ENCODE results near the gene ZNF79. TPM values are rescaled to one million over a fixed set of nuclear protein-coding genes. Genes with fewer than 3 reads are reported as not detected.

Gene ZNF79
- total and polyA plus RNA-seq, 2 experiments from 2014 or later: 4.6 to 8.2 TPM

- H3K4me3 ChIP-seq: no peak overlapping the region
- H3K36me3 ChIP-seq: peaks cover 11% of the 10 kb centered on the region
- H3K27me3 ChIP-seq: no peaks in the 10 kb centered on the region
- no peak for TF ChIP-seq CTCF (IDR thresholded peaks at IDR 0.05; ENCODE audit: low read depth, low read length)
- no peak overlapping the region for H3K27ac ChIP-seq
- no peaks in the 10 kb centered on the region for H3K4me1 ChIP-seq (ENCODE audit: low read depth)
- no peaks in the 10 kb centered on the region for H3K9me3 ChIP-seq (ENCODE audit: low read depth)
- DNase-seq (ENCODE audit: low read depth in 1 of 2, low spot score in 1 of 2): no peak
Measured at GRCh38 chr9:127488946-127489345, 64.8 kb downstream of the ZNF79 start.

- H3K9me3 ChIP-seq (ENCODE audit: low read depth): no peaks in the 10 kb centered on the region
- no peaks in the 10 kb centered on the region for H3K27me3 ChIP-seq
- H3K36me3 ChIP-seq: peaks cover 11% of the 10 kb centered on the region
- no peak overlapping the region for H3K27ac ChIP-seq
- TF ChIP-seq CTCF (IDR thresholded peaks at IDR 0.05; ENCODE audit: low read depth, low read length): no peak
- no peak overlapping the region for H3K4me3 ChIP-seq
- H3K4me1 ChIP-seq (ENCODE audit: low read depth): no peaks in the 10 kb centered on the region
- peak in 1 of 2 donors; percentile 60 for DNase-seq (ENCODE audit: low read depth in 1 of 2, low spot score in 1 of 2)
Measured at GRCh38 chr9:127489471-127490115, 65.4 kb downstream of the ZNF79 start.

GRCh38 chr9:127490535-127491230, 66.5 kb downstream of the ZNF79 start:
- no peak overlapping the region for H3K27ac ChIP-seq
- peaks cover 9% of the 10 kb centered on the region for H3K36me3 ChIP-seq

GRCh38 chr9:127491516-127491915, 67.3 kb downstream of the ZNF79 start:
- H3K36me3 ChIP-seq: peaks cover 6% of the 10 kb centered on the region
- DNase-seq (ENCODE audit: low read depth in 1 of 2, low spot score in 1 of 2): no peak
- no peak for TF ChIP-seq CTCF (IDR thresholded peaks at IDR 0.05; ENCODE audit: low read depth, low read length)

More at GRCh38 chr9:127490535-127491230, 66.5 kb downstream of the ZNF79 start:
- H3K27me3 ChIP-seq: no peaks in the 10 kb centered on the region
- no peak overlapping the region for H3K4me3 ChIP-seq
- no peak for DNase-seq (ENCODE audit: low read depth in 1 of 2, low spot score in 1 of 2)
- no peaks in the 10 kb centered on the region for H3K4me1 ChIP-seq (ENCODE audit: low read depth)
- H3K9me3 ChIP-seq (ENCODE audit: low read depth): no peaks in the 10 kb centered on the region
- no peak for TF ChIP-seq CTCF (IDR thresholded peaks at IDR 0.05; ENCODE audit: low read depth, low read length)

GRCh38 chr9:127492616-127493015, 68.4 kb downstream of the ZNF79 start:
- Histone ChIP-seq H3K9me3 (ENCODE audit: low read depth) (no peaks in the 10 kb centered on the region), H3K27me3 (no peaks in the 10 kb centered on the region), H3K4me3 (no peak overlapping the region), H3K36me3 (peaks cover 6% of the 10 kb centered on the region), H3K27ac (no peak overlapping the region), H3K4me1 (ENCODE audit: low read depth) (no peaks in the 10 kb centered on the region)
- TF ChIP-seq CTCF (IDR thresholded peaks at IDR 0.05; ENCODE audit: low read depth, low read length): no peak
- no peak for DNase-seq (ENCODE audit: low read depth in 1 of 2, low spot score in 1 of 2)

More at GRCh38 chr9:127491516-127491915, 67.3 kb downstream of the ZNF79 start:
- Histone ChIP-seq H3K27ac (no peak overlapping the region), H3K4me3 (no peak overlapping the region), H3K27me3 (no peaks in the 10 kb centered on the region), H3K4me1 (ENCODE audit: low read depth) (no peaks in the 10 kb centered on the region), H3K9me3 (ENCODE audit: low read depth) (no peaks in the 10 kb centered on the region)
